Spleen (tissue), 11 donors: ENCODE data around the gene OPTN. TPM values are rescaled to one million over a fixed set of nuclear protein-coding genes. Genes with fewer than 3 reads are reported as not detected.
"Not testable (repeated sequence)": the region's sequence is repeated elsewhere in the genome, so short reads cannot be mapped to it uniquely, and the experiment has no call there.

Experiments
- DNase-seq: peaks from one replicate; pipeline ENCODE4 v3.0.0-alpha.2; 2020
- H3K27ac ChIP-seq, 8 donors: fragments of 200-600 bp; sonication (generic) in 7 of 8; 1 replicate in 4 of 8; 2 replicates in 4 of 8; pipeline versions ENCODE4 v1.5.0 to v1.8.0; 2016 to 2021; ENCODE audit warnings: inconsistent platforms in 4 of 8, mild to moderate bottlenecking in 4 of 8, moderate library complexity in 1 of 8
- H3K27me3 ChIP-seq, 7 donors: fragments of 200-600 bp; sonication (generic) in 6 of 7; replicated peaks in 1 of 7; 1 replicate in 4 of 7; 2 replicates in 3 of 7; pipeline versions ENCODE4 v1.5.0 to v1.8.0; 2016 to 2021; ENCODE audit warnings: inconsistent platforms in 3 of 7, mild to moderate bottlenecking in 1 of 7
- H3K36me3 ChIP-seq, 6 donors: fragments of 200-600 bp; sonication (generic) in 5 of 6; 1 replicate in 4 of 6; 2 replicates in 2 of 6; pipeline versions ENCODE4 v1.5.0 to v1.8.0; 2016 to 2021; ENCODE audit warnings: inconsistent platforms in 2 of 6
- H3K4me1 ChIP-seq, 6 donors: fragments of 200-600 bp; sonication (generic) in 5 of 6; 1 replicate in 3 of 6; 2 replicates in 3 of 6; pipeline versions ENCODE4 v1.5.0 to v1.8.0; 2016 to 2021; ENCODE audit warnings: inconsistent platforms in 3 of 6
- H3K4me3 ChIP-seq, 8 donors: fragments of 200-600 bp; sonication (generic) in 7 of 8; 1 replicate in 4 of 8; 2 replicates in 4 of 8; pipeline versions ENCODE4 v1.5.0 to v1.8.0; 2016 to 2021; ENCODE audit warnings: inconsistent platforms in 4 of 8, mild to moderate bottlenecking in 4 of 8, moderate library complexity in 2 of 8
- H3K9me3 ChIP-seq, 8 donors: fragments of 200-600 bp; sonication (generic) in 7 of 8; 1 replicate in 4 of 8; 2 replicates in 4 of 8; pipeline versions ENCODE4 v1.5.0 to v1.8.0; 2016 to 2021; ENCODE audit warnings: inconsistent platforms in 4 of 8
- CTCF ChIP-seq, 11 experiments: fragments of 200-600 bp in 7 of 11; fragments of 450-650 bp in 4 of 11; sonication (generic) in 4 of 11; IDR thresholded peaks in 8 of 11; conservative IDR thresholded peaks in 3 of 11; 1 replicate in 7 of 11; 2 replicates in 4 of 11; pipeline versions ENCODE4 v1.4.0 to v1.8.0; 2016 to 2021; ENCODE audit warnings: antibody characterized with exemption in 11 of 11, inconsistent platforms in 4 of 11, mild to moderate bottlenecking in 1 of 11
- POLR2A ChIP-seq, 3 donors: fragments of 450-650 bp; IDR thresholded peaks; one replicate each; pipeline ENCODE4 v1.5.1; 2017; ENCODE audit warnings: antibody characterized with exemption in 3 of 3, mild to moderate bottlenecking in 1 of 3
- POLR2AphosphoS5 ChIP-seq, 3 donors: sonication (generic); formaldehyde crosslinking; IDR thresholded peaks; one replicate each; pipeline ENCODE4 v1.5.1; 2017; ENCODE audit warnings: antibody characterized with exemption in 3 of 3
- WGBS, 5 donors: extraction: QIAGEN DNeasy Blood & Tissue Kit in 3 of 5; methylation state at CpG; one replicate each; pipeline versions ENCODE4 v1.1.5 to v1.1.7; 2013 to 2018; 5-methylcytosine and 5-hydroxymethylcytosine counted together
- intact Hi-C: fragments of 100-400 bp; cut with DNase I; formaldehyde crosslinking; loops from one replicate; pipeline ENCODE4 v1.15.0; 2023; ENCODE audit warnings: low total_unique reads
- polyA plus RNA-seq, 3 donors: library from polyadenylated mRNA; stranded (reverse); fragments of 200-250 nt; gene quantifications; one replicate each; pipeline ENCODE4 v1.2.1, GENCODE V29; 2013
- total RNA-seq, 7 donors: library from RNA; depleted of rRNA in 3 of 7; stranded (reverse); fragments of >200 nt in 3 of 7; fragmentation: NEBNext Ultra II Directional in 4 of 7; extraction: Animal tissue kit (Norgen Biotek cat#: 25700) in 4 of 7; gene quantifications; one replicate each; pipeline versions ENCODE4 v1.1.0 to v1.2.1, GENCODE V29; 2016 to 2021
- donor health status: healthy with polysubstance abuse.
- donor health status: DM: no; HTN: no; CAD: no; lungs with moderate emphysema.
- donor health status: DM: no; HTN: no; CAD: no.
- donor health status: Bipolar disorder and iron deficiency.
- donor health status: healthy.
- donor health status: DM: no; HTN: no; CAD: no.
- donor health status: DM: yes; HTN: yes; CAD: no.

OPTN gene
- total and polyA plus RNA-seq, 10 donors: 17.2 to 73.7 (median 52.0) TPM

GRCh38 chr10:13080643-13081042 is 19.3 kb upstream of the OPTN start:
- Histone ChIP-seq H3K4me1 (no peaks in the 10 kb centered on the region), H3K27ac (no peak overlapping the region), H3K36me3 (no peaks in the 10 kb centered on the region), H3K4me3 (no peak overlapping the region), H3K27me3 (peaks cover 0 to 7% (median 4%) of the 10 kb centered on the region in 7 donors), H3K9me3 (peaks cover 8 to 75% (median 70%) of the 10 kb centered on the region in 8 donors)
- WGBS, 5 donors: 73 to 82% (median 75%) methylated on average over 7 of the region's 7 CpGs
- intact Hi-C loops: no loop called here
- DNase-seq: no peak
- no peak for TF ChIP-seq POLR2A (IDR thresholded peaks at IDR 0.05)

- intact Hi-C loops, H3K4me1 ChIP-seq, H3K27ac ChIP-seq, H3K36me3 ChIP-seq, DNase-seq, H3K27me3 ChIP-seq, H3K4me3 ChIP-seq: not testable (repeated sequence)
- peaks cover 8 to 70% (median 63%) of the 10 kb centered on the region in 8 donors for H3K9me3 ChIP-seq
- 92 to 98% (median 94%) methylated on average over 3 of the region's 3 CpGs for WGBS, 5 donors
Measured at GRCh38 chr10:13083700-13084099, 16.3 kb upstream of the OPTN start.

- intact Hi-C loops: no loop called here
Measured at GRCh38 chr10:13086056-13086455, 13.9 kb upstream of the OPTN start.

GRCh38 chr10:13087601-13087985 is 12.4 kb upstream of the OPTN start:
- Histone ChIP-seq H3K9me3 (peaks cover 5 to 33% (median 29%) of the 10 kb centered on the region in 8 donors), H3K36me3 (no peaks in the 10 kb centered on the region), H3K27ac (no peak overlapping the region), H3K4me1 (no peaks in the 10 kb centered on the region), H3K27me3 (no peaks in the 10 kb centered on the region), H3K4me3 (no peak overlapping the region)
- no peak for DNase-seq
- TF ChIP-seq POLR2A (IDR thresholded peaks at IDR 0.05): no peak
- no peak for TF ChIP-seq CTCF (IDR thresholded peaks at IDR 0.05 in 8 of 11, conservative IDR thresholded peaks at IDR 0.05 in 3 of 11)
- no peak for TF ChIP-seq POLR2AphosphoS5 (IDR thresholded peaks at IDR 0.05)
- WGBS, 5 donors: 90 to 99% (median 96%) methylated on average over 4 of the region's 4 CpGs
- intact Hi-C loops: no loop called here

More at GRCh38 chr10:13086056-13086455, 13.9 kb upstream of the OPTN start:
- no peaks in the 10 kb centered on the region for H3K36me3 ChIP-seq
- H3K4me3 ChIP-seq: no peak overlapping the region
- TF ChIP-seq CTCF (IDR thresholded peaks at IDR 0.05 in 8 of 11, conservative IDR thresholded peaks at IDR 0.05 in 3 of 11): no peak
- no peak for TF ChIP-seq POLR2A (IDR thresholded peaks at IDR 0.05)
- no peak for TF ChIP-seq POLR2AphosphoS5 (IDR thresholded peaks at IDR 0.05)
- no peak overlapping the region for H3K27ac ChIP-seq
- H3K4me1 ChIP-seq: no peaks in the 10 kb centered on the region
- peaks cover 5 to 47% (median 41%) of the 10 kb centered on the region in 8 donors for H3K9me3 ChIP-seq
- 88 to 95% (median 93%) methylated on average over 1 of the region's 1 CpG for WGBS, 5 donors
- no peaks in the 10 kb centered on the region for H3K27me3 ChIP-seq
- DNase-seq: no peak

- Histone ChIP-seq H3K4me1 (no peaks in the 10 kb centered on the region), H3K36me3 (no peaks in the 10 kb centered on the region), H3K27me3 (no peaks in the 10 kb centered on the region), H3K9me3 (peaks cover 3 to 28% (median 24%) of the 10 kb centered on the region in 8 donors), H3K27ac (no peak overlapping the region), H3K4me3 (no peak overlapping the region)
- intact Hi-C loops: no loop called here
- DNase-seq: no peak
- TF ChIP-seq POLR2AphosphoS5 (IDR thresholded peaks at IDR 0.05) (no peak), POLR2A (IDR thresholded peaks at IDR 0.05) (no peak), CTCF (IDR thresholded peaks at IDR 0.05 in 8 of 11, conservative IDR thresholded peaks at IDR 0.05 in 3 of 11) (no peak)
- 60 to 83% (median 66%) methylated on average over 7 of the region's 7 CpGs for WGBS, 5 donors
Measured at GRCh38 chr10:13087986-13088618, 11.9 kb upstream of the OPTN start.
